Muscle of leg (tissue), 11 donors: Measurements from ENCODE around the gene KRTAP12-2. TPM values are rescaled to one million over a fixed set of nuclear protein-coding genes. Genes with fewer than 3 reads are reported as not detected.

Source experiments
- DNase-seq: peaks from one replicate; pipeline ENCODE4 v3.0.0; 2013
- H3K27ac ChIP-seq: one replicate; pipeline ENCODE4 v1.5.1; 2013; ENCODE audit warnings: mild to moderate bottlenecking, low read length, control low read depth
- H3K27me3 ChIP-seq: one replicate; pipeline ENCODE4 v1.6.1; 2013; ENCODE audit warnings: low read length; ENCODE audit not compliant: control insufficient read depth, insufficient read depth
- H3K36me3 ChIP-seq: one replicate; pipeline ENCODE4 v1.6.1; 2013; ENCODE audit warnings: low read length; ENCODE audit not compliant: control insufficient read depth, insufficient read depth
- H3K4me1 ChIP-seq: one replicate; pipeline ENCODE4 v1.6.1; 2013; ENCODE audit warnings: low read length; ENCODE audit not compliant: control insufficient read depth, insufficient read depth
- H3K4me3 ChIP-seq: one replicate; pipeline ENCODE4 v1.5.1; 2013; ENCODE audit warnings: low read length, control low read depth
- H3K9me3 ChIP-seq: replicated peaks from 2 replicates; pipeline ENCODE4 v1.6.1; 2013; ENCODE audit warnings: low read depth, low read length; ENCODE audit not compliant: control insufficient read depth
- WGBS: methylation state at CpG from one replicate; pipeline ENCODE4 v1.1.5; 2013; ENCODE audit warnings: missing lambda C conversion rate; ENCODE audit not compliant: insufficient coverage; 5-methylcytosine and 5-hydroxymethylcytosine counted together
- polyA plus RNA-seq, 8 donors: library from polyadenylated mRNA; unstranded; fragments of 120-200 nt; gene quantifications; one replicate each; pipeline versions ENCODE4 v1.2.1 to v1.2.3, GENCODE V29; 2013; ENCODE audit warnings: inconsistent platforms in 1 of 8, low replicate concordance in 1 of 8; ENCODE audit not compliant: insufficient read length in 8 of 8, insufficient read depth in 1 of 8
- total RNA-seq: library from RNA; stranded (reverse); fragments of 120-200 nt; gene quantifications from one replicate; pipeline ENCODE4 v1.2.4, GENCODE V29; 2013

The KRTAP12-2 gene
- total and polyA plus RNA-seq, 9 donors = not detected

DNA sequence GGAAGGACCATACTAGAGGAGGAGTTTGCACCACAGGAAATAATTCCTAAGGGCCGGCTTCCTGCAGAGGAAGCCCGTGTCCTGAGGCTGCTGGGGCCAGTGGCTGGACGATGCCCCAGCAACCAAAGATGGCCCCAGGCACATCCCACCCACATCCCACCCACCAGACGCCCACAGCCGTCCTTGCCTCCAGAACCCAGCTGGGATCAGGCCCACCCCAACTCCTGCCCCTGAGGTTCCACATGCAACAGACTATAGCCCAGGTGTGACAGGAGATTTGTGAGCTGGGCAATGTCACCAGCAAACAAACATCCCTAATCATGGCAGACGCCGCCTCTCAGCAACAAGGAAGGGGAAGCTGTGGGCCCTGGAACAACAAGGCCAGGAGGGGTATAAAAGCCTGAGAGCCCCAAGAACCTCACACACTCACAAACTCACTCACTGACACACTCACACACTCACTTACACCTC, 40.0 kb downstream of the KRTAP12-2 start, which contains the start of gene KRTAP10-9:
TSS of gene KRTAP10-9 (plus strand) at position 421 of the 471 bp plus-strand sequence. CDS start 79 bp downstream, outside the sequence.
- no peak within 1 kb of the TSS for H3K27ac ChIP-seq
- no peak for DNase-seq

DNA sequence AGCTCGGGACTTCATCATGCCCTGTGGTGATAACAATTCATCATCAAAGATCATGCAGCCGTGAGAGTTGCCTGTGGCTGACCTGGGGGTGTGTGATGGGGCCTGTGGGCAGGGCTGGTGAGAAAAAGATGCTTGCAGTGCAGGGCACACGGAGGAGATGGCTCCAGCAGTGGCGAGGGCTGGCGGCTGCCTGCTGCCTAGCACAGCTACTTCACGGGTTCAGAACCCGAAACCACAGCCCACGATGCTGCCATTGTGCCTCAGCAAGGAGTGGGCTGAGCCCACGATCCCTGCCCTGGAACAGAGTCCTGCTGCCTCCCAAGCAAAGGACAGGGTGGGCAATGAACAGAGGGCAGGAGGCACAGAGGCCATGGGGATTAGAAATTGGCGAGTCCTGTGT, 40.5 kb downstream of the KRTAP12-2 start:
- WGBS = 81% methylated on average over 9 of the region's 10 CpGs
- Histone ChIP-seq H3K27ac (no peak overlapping the region), H3K4me1 (peaks cover 3% of the 10 kb centered on the region), H3K9me3 (peaks cover 15% of the 10 kb centered on the region), H3K4me3 (no peak overlapping the region), H3K27me3 (peaks cover 6% of the 10 kb centered on the region), H3K36me3 (no peaks in the 10 kb centered on the region)
- no peak for DNase-seq

More for the DNA sequence above, 40.0 kb downstream of the KRTAP12-2 start, which contains the start of gene KRTAP10-9:
- Histone ChIP-seq H3K4me1 (peaks cover 3% of the 10 kb centered on the region), H3K36me3 (no peaks in the 10 kb centered on the region), H3K9me3 (peaks cover 18% of the 10 kb centered on the region), H3K4me3 (no peak within 1 kb of the TSS), H3K27me3 (peaks cover 6% of the 10 kb centered on the region)
- 58% methylated on average over 5 of the region's 7 CpGs for WGBS

DNA sequence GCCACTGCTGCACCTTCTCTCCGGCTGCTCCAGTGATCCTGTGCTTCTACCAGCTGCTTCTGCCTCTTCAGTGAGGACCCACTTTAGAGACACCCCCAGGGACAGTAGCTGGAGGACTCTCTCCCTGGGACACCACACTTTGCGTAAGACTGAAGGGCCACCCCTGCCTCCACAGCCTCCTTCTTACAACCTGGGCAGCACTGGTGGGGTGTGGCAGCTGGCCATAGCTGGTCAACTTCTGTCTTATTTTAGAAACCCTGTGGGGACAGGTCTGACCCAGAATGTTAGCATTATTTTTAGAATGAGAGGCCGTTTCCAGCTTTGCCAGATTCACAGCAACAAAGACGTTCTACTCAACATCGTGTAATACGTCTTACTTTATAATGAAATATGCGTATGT, 41.0 kb downstream of the KRTAP12-2 start:
- no peak overlapping the region for H3K4me3 ChIP-seq
- H3K27me3 ChIP-seq = peaks cover 6% of the 10 kb centered on the region
- H3K4me1 ChIP-seq = peaks cover 3% of the 10 kb centered on the region
- H3K9me3 ChIP-seq = peaks cover 14% of the 10 kb centered on the region
- H3K36me3 ChIP-seq = no peaks in the 10 kb centered on the region
- DNase-seq = no peak
- WGBS = no CpG with 5 or more reads among the region's 7 CpGs
- no peak overlapping the region for H3K27ac ChIP-seq

DNA sequence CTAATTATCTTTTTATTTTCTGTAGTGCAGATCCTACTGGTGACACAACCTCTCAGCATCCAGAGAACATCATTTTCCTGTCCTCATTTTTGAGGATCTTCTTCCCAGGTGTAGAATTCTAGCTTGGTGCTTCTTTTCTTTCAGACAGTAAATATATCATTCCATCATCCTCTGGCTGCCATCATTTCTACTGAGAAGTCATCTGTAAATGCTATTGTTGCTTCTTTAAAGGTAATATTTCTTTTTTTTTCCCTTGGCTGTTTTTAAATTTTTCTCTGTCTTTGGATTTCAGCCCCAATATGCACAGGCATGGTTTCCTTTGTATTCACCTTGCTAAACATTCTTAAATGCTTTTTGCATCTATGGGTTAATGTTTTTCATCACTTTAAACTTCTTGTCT, 43.2 kb downstream of the KRTAP12-2 start:
- DNase-seq = no peak
- Histone ChIP-seq H3K27me3 (peaks cover 3% of the 10 kb centered on the region), H3K4me3 (no peak overlapping the region), H3K27ac (no peak overlapping the region), H3K36me3 (no peaks in the 10 kb centered on the region), H3K4me1 (peaks cover 2% of the 10 kb centered on the region), H3K9me3 (peaks cover 14% of the 10 kb centered on the region)

DNA sequence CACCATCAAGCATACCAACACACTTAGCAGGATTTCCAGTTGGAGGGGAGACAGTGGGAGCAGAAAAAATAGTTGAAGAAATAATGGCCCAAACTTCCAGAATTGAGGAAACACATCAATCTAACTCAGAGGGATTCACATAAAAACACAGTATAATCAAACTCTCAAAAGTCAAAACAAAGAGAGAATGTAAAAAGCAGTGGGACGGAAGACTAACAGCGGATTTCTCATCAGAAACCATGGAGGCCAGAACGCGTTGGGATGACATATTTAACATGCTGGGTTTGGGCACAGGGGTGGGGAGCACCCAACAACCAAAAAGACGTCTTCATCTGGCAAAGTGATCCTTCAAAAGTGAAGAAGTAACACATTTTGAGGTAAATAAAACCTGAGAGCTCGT, 46.8 kb downstream of the KRTAP12-2 start:
- WGBS = 83% methylated on average over 6 of the region's 6 CpGs
- Histone ChIP-seq H3K27me3 (peaks cover 9% of the 10 kb centered on the region), H3K4me3 (no peak overlapping the region), H3K27ac (no peak overlapping the region), H3K36me3 (no peaks in the 10 kb centered on the region), H3K9me3 (peaks cover 14% of the 10 kb centered on the region), H3K4me1 (no peaks in the 10 kb centered on the region)
- DNase-seq = no peak

DNA sequence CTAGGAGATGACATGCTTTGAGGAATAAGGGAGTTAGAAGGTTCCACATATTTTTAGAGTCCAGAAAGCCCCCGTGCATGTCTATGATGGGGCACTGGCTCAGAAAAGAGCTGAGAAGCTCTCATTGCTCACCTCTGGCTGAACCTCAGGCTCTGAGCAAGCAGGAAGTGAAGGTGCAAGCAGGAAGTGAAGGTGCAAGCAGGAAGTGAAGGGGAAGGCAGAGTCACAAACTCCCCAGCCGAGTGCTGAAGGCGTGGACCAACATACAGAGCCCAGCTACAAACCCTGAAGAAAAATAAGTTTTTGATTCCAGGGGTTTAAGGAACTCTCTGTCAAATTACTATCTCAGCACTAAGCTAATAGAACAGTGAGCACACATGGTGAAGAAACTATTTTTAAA, 47.8 kb downstream of the KRTAP12-2 start:
- Histone ChIP-seq H3K9me3 (peaks cover 8% of the 10 kb centered on the region), H3K36me3 (no peaks in the 10 kb centered on the region), H3K4me1 (no peaks in the 10 kb centered on the region), H3K27ac (no peak overlapping the region), H3K4me3 (no peak overlapping the region), H3K27me3 (peaks cover 9% of the 10 kb centered on the region)
- whole genome bisulfite sequencing = 89% methylated on average over 1 of the region's 3 CpGs
- DNase-seq = no peak

DNA sequence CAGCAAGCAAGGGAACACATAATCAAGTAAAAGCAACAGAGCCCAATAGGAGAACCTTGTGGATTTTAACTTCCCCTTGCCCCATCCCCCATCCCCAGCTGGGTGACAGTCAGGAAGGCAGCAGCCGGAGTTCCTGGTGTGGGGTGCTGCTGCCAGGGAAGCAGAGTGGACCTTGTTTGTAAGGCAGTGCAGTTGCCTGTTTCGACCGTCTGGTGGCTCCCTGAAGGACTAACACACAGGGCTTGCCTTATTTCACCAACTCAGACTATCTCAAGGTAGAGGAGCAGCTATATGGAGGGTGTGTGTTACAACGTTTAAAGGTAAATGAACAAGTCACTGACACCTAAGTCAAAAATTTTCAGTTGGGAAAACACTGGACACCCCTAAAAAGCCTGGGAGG, 48.2 kb downstream of the KRTAP12-2 start:
- no peaks in the 10 kb centered on the region for H3K4me1 ChIP-seq
- H3K36me3 ChIP-seq = no peaks in the 10 kb centered on the region
- no CpG with 5 or more reads among the region's 4 CpGs for WGBS
- H3K9me3 ChIP-seq = peaks cover 8% of the 10 kb centered on the region
- no peak overlapping the region for H3K27ac ChIP-seq
- DNase-seq = peak; percentile 30
- H3K4me3 ChIP-seq = no peak overlapping the region
- H3K27me3 ChIP-seq = peaks cover 9% of the 10 kb centered on the region

DNA sequence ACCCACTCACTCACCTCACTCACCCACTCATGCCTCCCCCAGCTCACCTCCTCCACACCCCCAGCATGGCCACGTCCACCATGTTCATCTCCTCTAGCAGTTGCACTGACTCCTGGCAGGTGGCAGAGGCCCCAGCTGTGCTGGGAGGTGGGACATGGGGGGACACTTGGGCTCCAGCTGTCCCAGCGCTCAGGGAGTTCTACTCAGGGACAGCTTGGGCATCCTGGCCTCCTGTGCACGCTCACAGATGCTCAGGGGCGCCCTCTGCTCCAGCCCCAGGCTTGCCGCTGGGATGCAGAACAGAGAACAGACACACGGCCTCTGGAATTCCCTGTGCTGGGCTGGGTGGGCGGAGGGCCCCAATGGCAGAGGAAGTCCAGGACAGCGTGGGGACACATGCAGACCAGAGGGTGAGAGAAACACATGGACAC, 49.6 kb downstream of the KRTAP12-2 start:
- no peak for DNase-seq
- Histone ChIP-seq H3K9me3 (no peaks in the 10 kb centered on the region), H3K4me1 (no peaks in the 10 kb centered on the region), H3K27me3 (peaks cover 9% of the 10 kb centered on the region), H3K36me3 (no peaks in the 10 kb centered on the region), H3K27ac (no peak overlapping the region), H3K4me3 (no peak overlapping the region)
- WGBS = 32% methylated on average over 7 of the region's 8 CpGs

DNA sequence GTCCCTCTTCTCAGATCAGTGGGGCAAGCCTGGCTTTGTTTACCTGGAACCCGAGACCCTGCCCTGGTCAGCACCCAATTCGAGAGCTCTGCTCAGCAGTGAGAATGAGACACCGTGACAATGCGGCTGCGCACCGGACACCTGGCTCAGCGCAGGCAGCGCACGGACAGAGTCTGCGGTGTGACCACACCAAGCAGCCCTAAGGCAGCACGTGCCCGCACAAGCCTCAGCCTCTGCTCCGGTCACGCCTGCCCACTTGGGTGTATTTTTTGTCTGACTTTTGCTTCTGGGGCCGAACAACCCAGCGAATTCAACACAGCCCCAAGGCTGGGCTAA, 50.2 kb downstream of the KRTAP12-2 start:
- Histone ChIP-seq H3K4me3 (no peak overlapping the region), H3K27me3 (peaks cover 9% of the 10 kb centered on the region), H3K4me1 (no peaks in the 10 kb centered on the region), H3K36me3 (no peaks in the 10 kb centered on the region), H3K9me3 (peaks cover 2% of the 10 kb centered on the region), H3K27ac (no peak overlapping the region)
- DNase-seq = no peak
- WGBS = 79% methylated on average over 16 of the region's 16 CpGs
